Keratinocyte (primary cell): ENCODE measurements around the gene MAP3K2. TPM values are rescaled to one million over a fixed set of nuclear protein-coding genes. Genes with fewer than 3 reads are reported as not detected.

Source experiments
- DNase-seq: peaks from one replicate; pipeline ENCODE4 v3.0.0-alpha.2; 2011; ENCODE audit warnings: low read depth, missing footprints, low spot score
- FAIRE-seq: peaks from 2 replicates; lab custom pipeline; 2011; peaks lifted over from hg19 to GRCh38; lab: Jason Lieb, UNC
- H2AFZ ChIP-seq: 2 replicates; pipeline ENCODE4 v1.6.0; 2012; ENCODE audit warnings: low read length, control low read depth, inconsistent platforms; ENCODE audit not compliant: control insufficient read depth
- H3K27ac ChIP-seq: 2 replicates; pipeline ENCODE4 v1.5.1; 2011; ENCODE audit warnings: low read length; ENCODE audit not compliant: control insufficient read depth, insufficient read depth
- H3K27me3 ChIP-seq: 3 replicates; pipeline ENCODE4 v1.6.0; 2011; ENCODE audit warnings: low read length; ENCODE audit not compliant: control insufficient read depth, insufficient read depth; ENCODE audit errors: extremely low read depth
- H3K36me3 ChIP-seq, 2 experiments: 2 replicates in 1 of 2; 3 replicates in 1 of 2; pipeline ENCODE4 v1.5.1; 2011; ENCODE audit warnings: low read length in 2 of 2, mild to moderate bottlenecking in 1 of 2; ENCODE audit not compliant: control insufficient read depth in 2 of 2, insufficient read depth in 2 of 2; ENCODE audit errors: extremely low read depth in 1 of 2
- H3K4me1 ChIP-seq: 3 replicates; pipeline ENCODE4 v1.5.1; 2011; ENCODE audit warnings: low read length; ENCODE audit not compliant: control insufficient read depth, insufficient read depth; ENCODE audit errors: extremely low read depth
- H3K4me2 ChIP-seq: 3 replicates; pipeline ENCODE4 v1.6.0; 2011; ENCODE audit warnings: low read depth, low read length; ENCODE audit not compliant: control insufficient read depth, insufficient read depth; ENCODE audit errors: extremely low read depth
- H3K4me3 ChIP-seq, 3 experiments: fragments of 200-600 bp in 1 of 3; sonication (generic) in 1 of 3; 2 replicates in 2 of 3; 3 replicates in 1 of 3; pipeline ENCODE4 v1.5.1; 2011 to 2016; ENCODE audit warnings: low read length in 3 of 3, mild to moderate bottlenecking in 3 of 3, control low read depth in 2 of 3, inconsistent platforms in 1 of 3, low read depth in 1 of 3, mixed read lengths in 1 of 3, mixed run types in 1 of 3, moderate library complexity in 1 of 3; ENCODE audit not compliant: control insufficient read depth in 2 of 3, insufficient read depth in 2 of 3; ENCODE audit errors: extremely low read depth in 1 of 3
- H3K79me2 ChIP-seq: 2 replicates; pipeline ENCODE4 v1.6.0; 2012; ENCODE audit warnings: low read length; ENCODE audit not compliant: control insufficient read depth, insufficient read depth
- H3K9ac ChIP-seq: 3 replicates; pipeline ENCODE4 v1.6.0; 2011; ENCODE audit warnings: low read length; ENCODE audit not compliant: control insufficient read depth, insufficient read depth; ENCODE audit errors: extremely low read depth
- H3K9me1 ChIP-seq: 3 replicates; pipeline ENCODE4 v1.6.0; 2011; ENCODE audit warnings: low read length; ENCODE audit not compliant: control insufficient read depth, insufficient read depth; ENCODE audit errors: extremely low read depth
- H3K9me3 ChIP-seq: 2 replicates; pipeline ENCODE4 v1.5.1; 2012; ENCODE audit warnings: low read depth, low read length; ENCODE audit not compliant: control insufficient read depth
- H4K20me1 ChIP-seq: 3 replicates; pipeline ENCODE4 v1.6.0; 2011; ENCODE audit warnings: low read length; ENCODE audit not compliant: control insufficient read depth, insufficient read depth; ENCODE audit errors: extremely low read depth
- CTCF ChIP-seq, 3 experiments: IDR thresholded peaks in 1 of 3; conservative IDR thresholded peaks in 1 of 3; optimal IDR thresholded peaks in 1 of 3; 2 replicates in 2 of 3; 3 replicates in 1 of 3; pipeline versions ENCODE3 to v1.5.1; 2011; ENCODE audit warnings: low read length in 3 of 3, mild to moderate bottlenecking in 3 of 3, moderate library complexity in 2 of 3, control low read depth in 1 of 3, inconsistent platforms in 1 of 3; ENCODE audit not compliant: insufficient read depth in 2 of 3; ENCODE audit errors: extremely low read depth in 1 of 3
- EZH2 ChIP-seq: IDR thresholded peaks from one replicate; pipeline ENCODE4 v1.6.1; 2012; ENCODE audit warnings: inconsistent platforms, mild to moderate bottlenecking, low read length, moderate library complexity
- dilution Hi-C: fragments of 300-500 bp; cut with MboI; formaldehyde crosslinking; loops from one replicate; pipeline ENCODE4 v1.7.0; 2020; ENCODE audit warnings: low sequenced_read_pairs; ENCODE audit not compliant: extremely low pct_ligation_motif_present
- polyA plus RNA-seq, 5 experiments: library from polyadenylated mRNA; depleted of rRNA in 3 of 5; stranded (reverse) in 3 of 5; stranded (forward) in 1 of 5; unstranded in 1 of 5; fragments of >200 nt; gene quantifications; 1 replicate in 1 of 5; 2 replicates in 3 of 5; 3 replicates in 1 of 5; pipeline versions ENCODE4 v1.2.1 to v1.2.3, GENCODE V29; 2011 to 2012; ENCODE audit warnings: missing spikeins in 2 of 5, low read depth in 1 of 5, low replicate concordance in 1 of 5

MAP3K2 gene
- polyA plus RNA-seq, 1 donor (not counting 4 experiments of a cell fraction or from before 2014, with no cell fraction given), result 11.9 TPM

GRCh38 chr2:127379712-127380355 lies 7.9 kb downstream of the MAP3K2 start:
- no peak overlapping the region for H3K27ac ChIP-seq
- H4K20me1 ChIP-seq, result no peaks in the 10 kb centered on the region
- no peaks in the 10 kb centered on the region for H3K27me3 ChIP-seq
- TF ChIP-seq EZH2 (no peak), CTCF (optimal IDR thresholded peaks at IDR 0.05 in 1 of 3, IDR thresholded peaks at IDR 0.05 in 1 of 3, conservative IDR thresholded peaks at IDR 0.05 in 1 of 3; ENCODE audit: extremely low read depth in 1 of 3, insufficient read depth in 2 of 3, low read length in 3 of 3) (no peak)
- no peak for FAIRE-seq
- H3K9me3 ChIP-seq, result no peaks in the 10 kb centered on the region
- no peaks in the 10 kb centered on the region for H3K36me3 ChIP-seq
- H2AFZ ChIP-seq, result no peak overlapping the region
- peaks cover 4% of the 10 kb centered on the region for H3K4me1 ChIP-seq
- H3K9ac ChIP-seq, result no peak overlapping the region
- H3K9me1 ChIP-seq, result no peaks in the 10 kb centered on the region
- no peak for DNase-seq
- dilution Hi-C loops, result no loop called here
- H3K4me2 ChIP-seq, result no peak overlapping the region
- H3K4me3 ChIP-seq, result no peak overlapping the region
- peaks cover 69% of the 10 kb centered on the region for H3K79me2 ChIP-seq

- no peak for FAIRE-seq
- dilution Hi-C loops, result no loop called here
- Histone ChIP-seq H3K27ac (no peak overlapping the region), H3K9ac (no peak overlapping the region), H3K4me3 (no peak overlapping the region), H4K20me1 (no peaks in the 10 kb centered on the region), H3K36me3 (no peaks in the 10 kb centered on the region), H3K4me2 (no peak overlapping the region), H3K9me1 (no peaks in the 10 kb centered on the region), H3K27me3 (no peaks in the 10 kb centered on the region), H3K9me3 (no peaks in the 10 kb centered on the region), H3K4me1 (no peaks in the 10 kb centered on the region), H3K79me2 (peaks cover 73% of the 10 kb centered on the region), H2AFZ (no peak overlapping the region)
- TF ChIP-seq CTCF (optimal IDR thresholded peaks at IDR 0.05 in 1 of 3, IDR thresholded peaks at IDR 0.05 in 1 of 3, conservative IDR thresholded peaks at IDR 0.05 in 1 of 3; ENCODE audit: extremely low read depth in 1 of 3, insufficient read depth in 2 of 3, low read length in 3 of 3) (no peak), EZH2 (no peak)
- no peak for DNase-seq
These were observed 9.1 kb downstream of the MAP3K2 start for GRCh38 chr2:127378720-127379119.
